GM18499 (cell line): ENCODE data around the gene CDKN2AIP.

ENCODE experiments used
- ATAC-seq: cut with Tn5 transposase; IDR thresholded peaks from one replicate; pipeline ENCODE4 v1.9.1; 2021; ENCODE audit warnings: moderate number of reproducible peaks; ENCODE audit not compliant: insufficient read depth, unreplicated experiment

The CDKN2AIP gene

DNA sequence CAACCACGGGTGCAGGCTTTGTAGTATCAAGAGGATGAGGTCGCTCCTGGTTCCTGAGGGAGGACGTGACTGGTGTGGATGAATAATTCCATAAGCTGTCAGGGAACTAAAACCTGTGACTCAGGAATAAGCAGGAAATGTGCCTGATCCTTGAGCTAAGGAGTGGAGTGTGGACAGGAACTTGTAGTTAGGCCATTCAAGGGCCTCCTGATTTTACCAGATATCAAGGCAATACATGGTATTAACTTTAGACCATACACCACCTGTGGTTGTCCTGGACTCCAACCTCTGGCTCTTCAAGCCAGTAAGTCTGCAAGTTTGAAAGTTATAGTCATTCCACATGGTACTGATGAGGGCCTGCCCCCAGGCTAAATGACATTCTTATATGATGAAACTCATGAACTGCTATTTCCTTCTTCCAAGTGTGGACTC is 48.4 kb downstream of the CDKN2AIP start:
- no peak for ATAC-seq

DNA sequence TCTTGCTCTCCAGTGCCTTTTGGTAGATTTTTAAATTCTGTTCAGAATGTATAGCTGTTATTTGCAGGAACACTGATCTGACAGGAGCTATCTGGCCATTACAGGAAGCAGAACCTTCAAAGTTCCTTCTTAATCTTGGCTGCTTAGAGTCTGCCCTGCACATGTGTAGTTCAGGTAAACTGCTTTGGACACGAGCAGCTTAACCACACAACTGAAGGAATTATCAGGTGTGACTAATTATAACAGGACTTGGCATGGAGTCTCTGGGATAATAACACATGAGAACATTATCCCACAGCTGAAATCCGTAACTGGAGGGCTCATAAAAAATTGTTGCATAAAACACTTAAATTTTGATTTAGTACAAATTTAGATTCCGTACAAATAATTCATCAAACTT is 48.8 kb downstream of the CDKN2AIP start:
- ATAC-seq = no peak

DNA sequence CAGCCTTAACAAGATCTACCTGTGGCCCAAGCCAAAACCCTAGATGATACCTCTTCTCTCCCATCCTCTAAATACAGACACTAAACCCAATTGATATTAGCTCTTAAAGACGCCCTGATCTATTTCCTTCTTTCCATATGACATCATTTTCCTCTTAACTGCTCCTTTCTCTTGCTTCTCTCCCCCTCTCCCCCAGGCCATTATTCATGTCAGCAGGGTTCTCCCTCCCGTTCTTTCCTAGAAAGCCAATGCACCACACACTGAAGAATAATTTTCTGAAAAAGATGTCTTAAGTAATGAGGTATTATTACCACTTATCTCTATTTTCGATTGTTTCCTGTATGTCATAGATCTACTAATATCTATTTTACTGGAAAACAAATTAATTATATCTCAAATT is 50.7 kb downstream of the CDKN2AIP start:
- no peak for ATAC-seq
